Uterus (tissue), 4 donors: ENCODE data around the gene RTP2. TPM values are rescaled to one million over a fixed set of nuclear protein-coding genes. Genes with fewer than 3 reads are reported as not detected.

Experiments used
- DNase-seq, 2 donors: peaks; one replicate each; pipeline ENCODE4 v3.0.0-alpha.2; 2019 to 2020
- H3K27ac ChIP-seq, 2 donors: fragments of 200-600 bp; sonication (generic); 1 replicate in 1 of 2; 2 replicates in 1 of 2; pipeline ENCODE4 v1.5.1; 2016 to 2018
- H3K27me3 ChIP-seq, 2 donors: fragments of 200-600 bp; sonication (generic); one replicate each; pipeline ENCODE4 v1.5.1; 2018 to 2019; ENCODE audit warnings: control low read depth in 1 of 2
- H3K36me3 ChIP-seq, 2 donors: fragments of 200-600 bp; sonication (generic); one replicate each; pipeline ENCODE4 v1.5.1; 2019; ENCODE audit warnings: control low read depth in 1 of 2
- H3K4me1 ChIP-seq, 2 donors: fragments of 200-600 bp; sonication (generic); one replicate each; pipeline ENCODE4 v1.5.1; 2018 to 2019; ENCODE audit warnings: control low read depth in 1 of 2
- H3K4me3 ChIP-seq, 2 donors: fragments of 200-600 bp; sonication (generic); 1 replicate in 1 of 2; 2 replicates in 1 of 2; pipeline ENCODE4 v1.5.1; 2018 to 2019; ENCODE audit warnings: mild to moderate bottlenecking in 1 of 2
- H3K9me3 ChIP-seq, 2 donors: fragments of 200-600 bp; sonication (generic); one replicate each; pipeline ENCODE4 v1.5.1; 2019; ENCODE audit warnings: control low read depth in 1 of 2
- POLR2A ChIP-seq, 2 donors: fragments of 450-650 bp; IDR thresholded peaks; one replicate each; pipeline ENCODE4 v1.6.1; 2016; ENCODE audit warnings: antibody characterized with exemption in 2 of 2, mild to moderate bottlenecking in 1 of 2, moderate library complexity in 1 of 2
- intact Hi-C: fragments of 100-400 bp; cut with DNase I; formaldehyde crosslinking; loops from one replicate; pipeline ENCODE4 v1.15.1; 2023; ENCODE audit warnings: low total_unique reads
- total RNA-seq, 4 donors: library from RNA; depleted of rRNA in 3 of 4; stranded (reverse); fragments of >200 nt in 3 of 4; gene quantifications; one replicate each; pipeline versions ENCODE4 v1.1.0 to v1.2.4, GENCODE V29; 2014 to 2023
- TF ChIP-seq, protein P1 (sequence below), 4 experiments: fragments of 200-600 bp in 2 of 4; fragments of 450-650 bp in 2 of 4; sonication (generic) in 2 of 4; IDR thresholded peaks; one replicate each; pipeline ENCODE4 v1.5.1; 2016 to 2019; ENCODE audit warnings: antibody characterized with exemption in 4 of 4, mild to moderate bottlenecking in 2 of 4, moderate library complexity in 1 of 4
- donor health status: DM: yes; HTN: yes; CAD: no.

RTP2 gene
- total RNA-seq, 4 donors from 2014 or later: not detected

DNA sequence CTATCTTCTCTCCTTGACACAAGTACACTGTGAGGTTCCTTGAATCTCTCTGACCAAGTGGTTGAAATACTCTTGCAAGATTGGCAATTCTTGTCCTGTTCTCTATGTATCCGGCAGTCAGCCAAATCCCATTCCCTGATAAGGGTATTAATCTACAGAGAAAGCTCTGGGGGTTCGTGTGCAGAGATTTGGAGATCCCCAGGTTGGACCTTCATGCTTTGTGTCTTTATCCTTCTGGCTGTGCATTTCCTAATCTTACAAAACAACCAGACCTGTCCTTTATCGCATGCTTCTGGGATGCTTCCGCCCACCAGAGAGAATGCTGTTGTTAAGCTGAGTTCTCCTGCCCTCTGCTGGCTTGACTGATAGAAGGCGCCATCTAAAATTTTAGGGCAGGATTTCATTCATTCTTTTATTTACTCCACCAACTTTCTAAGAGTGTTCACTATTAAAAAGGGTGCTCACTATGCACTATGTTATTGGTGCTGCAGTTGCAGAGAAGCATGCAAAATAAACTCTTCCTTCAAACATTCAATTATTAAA is 23.6 kb downstream of the RTP2 start:
- Histone ChIP-seq H3K4me3 (no peak overlapping the region), H3K27ac (no peak overlapping the region), H3K4me1 (no peaks in the 10 kb centered on the region), H3K36me3 (no peaks in the 10 kb centered on the region), H3K9me3 (no peaks in the 10 kb centered on the region), H3K27me3 (no peaks in the 10 kb centered on the region)
- no peak for TF ChIP-seq POLR2A (IDR thresholded peaks at IDR 0.05)
- TF ChIP-seq, protein P1, sequence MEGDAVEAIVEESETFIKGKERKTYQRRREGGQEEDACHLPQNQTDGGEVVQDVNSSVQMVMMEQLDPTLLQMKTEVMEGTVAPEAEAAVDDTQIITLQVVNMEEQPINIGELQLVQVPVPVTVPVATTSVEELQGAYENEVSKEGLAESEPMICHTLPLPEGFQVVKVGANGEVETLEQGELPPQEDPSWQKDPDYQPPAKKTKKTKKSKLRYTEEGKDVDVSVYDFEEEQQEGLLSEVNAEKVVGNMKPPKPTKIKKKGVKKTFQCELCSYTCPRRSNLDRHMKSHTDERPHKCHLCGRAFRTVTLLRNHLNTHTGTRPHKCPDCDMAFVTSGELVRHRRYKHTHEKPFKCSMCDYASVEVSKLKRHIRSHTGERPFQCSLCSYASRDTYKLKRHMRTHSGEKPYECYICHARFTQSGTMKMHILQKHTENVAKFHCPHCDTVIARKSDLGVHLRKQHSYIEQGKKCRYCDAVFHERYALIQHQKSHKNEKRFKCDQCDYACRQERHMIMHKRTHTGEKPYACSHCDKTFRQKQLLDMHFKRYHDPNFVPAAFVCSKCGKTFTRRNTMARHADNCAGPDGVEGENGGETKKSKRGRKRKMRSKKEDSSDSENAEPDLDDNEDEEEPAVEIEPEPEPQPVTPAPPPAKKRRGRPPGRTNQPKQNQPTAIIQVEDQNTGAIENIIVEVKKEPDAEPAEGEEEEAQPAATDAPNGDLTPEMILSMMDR (IDR thresholded peaks at IDR 0.05): peak; percentile 32 to 58 (median 54)
- intact Hi-C loops: loop anchor here (10.0 kb wide), 2 partner anchors 354 to 454 kb away; no protein-coding TSS in a partner anchor
- peak in 1 of 2 donors; percentile 39 for DNase-seq

DNA sequence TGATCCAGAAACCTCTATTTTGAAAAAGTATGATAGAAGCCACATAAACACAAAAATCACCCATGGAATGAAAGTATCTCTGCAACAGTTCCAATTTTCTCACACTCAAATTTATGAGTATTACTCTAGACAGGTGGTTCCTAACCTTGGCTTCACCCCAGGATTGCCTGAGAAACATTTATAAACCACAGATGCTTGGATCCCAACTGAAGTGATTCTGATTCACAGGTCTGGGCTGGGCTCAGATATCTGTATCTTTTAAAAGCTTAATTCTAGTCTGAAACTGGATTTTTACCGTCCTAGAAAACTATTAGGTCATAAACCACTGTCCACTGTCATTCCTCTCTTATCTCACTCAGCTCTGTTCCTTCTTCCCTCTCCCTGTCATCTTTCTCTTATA is 24.8 kb downstream of the RTP2 start:
- no peak for DNase-seq
- intact Hi-C loops: loop anchor here (10.0 kb wide), 2 partner anchors 353 to 453 kb away; no protein-coding TSS in a partner anchor

DNA sequence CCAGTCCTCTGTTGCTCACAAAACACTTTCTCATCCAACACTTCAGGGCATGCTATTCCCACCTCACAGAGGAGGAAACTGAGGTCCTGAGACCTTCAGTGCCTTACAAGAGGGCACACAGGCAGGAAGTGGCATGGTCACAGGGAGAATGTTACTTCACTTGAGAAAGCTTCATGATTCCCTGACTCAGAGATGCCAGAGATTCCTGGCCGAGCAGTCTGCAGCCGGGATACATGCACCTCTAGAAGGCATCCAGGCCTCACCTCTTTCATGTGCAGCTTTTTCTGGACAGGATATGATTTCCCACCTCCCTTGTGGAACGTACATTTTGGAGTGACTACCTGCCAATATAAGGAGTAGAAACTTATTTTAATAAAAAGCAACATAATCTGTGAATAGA is 29.3 kb downstream of the RTP2 start:
- Histone ChIP-seq H3K4me3 (no peak overlapping the region), H3K27me3 (no peaks in the 10 kb centered on the region), H3K4me1 (no peaks in the 10 kb centered on the region), H3K27ac (no peak overlapping the region), H3K36me3 (no peaks in the 10 kb centered on the region), H3K9me3 (no peaks in the 10 kb centered on the region)
- intact Hi-C loops: loop anchor here (10.0 kb wide), 2 partner anchors 348 to 448 kb away; no protein-coding TSS in a partner anchor
- DNase-seq: no peak
- TF ChIP-seq, protein P1 (IDR thresholded peaks at IDR 0.05): no peak
- no peak for TF ChIP-seq POLR2A (IDR thresholded peaks at IDR 0.05)

More for the DNA sequence above, 24.8 kb downstream of the RTP2 start:
- H3K27me3 ChIP-seq: no peaks in the 10 kb centered on the region
- no peaks in the 10 kb centered on the region for H3K36me3 ChIP-seq
- no peaks in the 10 kb centered on the region for H3K4me1 ChIP-seq
- no peaks in the 10 kb centered on the region for H3K9me3 ChIP-seq
- H3K27ac ChIP-seq: no peak overlapping the region
- H3K4me3 ChIP-seq: no peak overlapping the region
- TF ChIP-seq POLR2A (IDR thresholded peaks at IDR 0.05): no peak

DNA sequence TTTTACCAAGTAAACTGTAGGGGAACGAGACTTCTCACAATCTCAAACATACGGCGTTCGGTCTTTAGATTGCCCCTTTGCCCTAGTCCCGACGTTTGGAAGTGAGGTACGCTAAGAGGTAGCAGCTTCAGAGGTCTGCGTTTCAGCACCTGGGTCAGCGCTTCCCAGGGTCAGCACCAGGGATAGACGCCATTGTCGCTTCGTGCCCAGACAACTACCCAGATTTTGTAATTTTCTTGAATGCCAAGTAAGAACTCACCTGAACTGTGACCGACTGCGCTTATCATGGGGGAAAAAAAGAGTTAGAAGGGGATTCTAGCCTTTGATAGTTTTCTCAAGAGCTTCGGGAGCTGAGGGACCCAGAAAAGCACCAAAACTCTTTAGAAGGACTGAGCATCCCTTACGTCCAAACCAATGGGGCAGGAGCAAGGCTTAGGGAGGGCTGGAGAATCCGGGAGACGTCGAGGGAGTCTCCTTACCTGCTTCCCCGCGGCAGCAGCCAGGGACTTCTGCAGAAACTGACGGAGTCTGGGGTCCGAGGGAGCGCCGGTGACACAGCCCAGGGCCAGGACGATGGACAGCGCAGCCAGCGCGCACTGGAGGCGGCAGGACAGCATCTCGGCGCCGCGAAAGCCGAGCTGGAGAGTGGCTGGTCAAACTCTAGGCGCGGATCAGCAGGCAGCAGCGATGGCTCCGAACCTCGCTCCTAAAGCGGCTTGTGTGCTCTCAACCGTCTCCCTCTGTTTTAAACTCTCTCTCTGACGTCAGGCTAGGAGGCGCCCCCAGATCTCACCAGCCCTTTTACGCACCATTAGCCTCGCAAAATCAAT is 32.5 kb downstream of the RTP2 start, which contains the start of gene SST:
SST (minus strand) TSS at position 720 of the 830 bp plus-strand sequence; CDS start at position 617, 103 bp downstream.
- intact Hi-C loops: loop anchor here (10.0 kb wide), 2 partner anchors 345 to 445 kb away; no protein-coding TSS in a partner anchor
- peak in 1 of 2 donors; percentile 21 for DNase-seq
- TF ChIP-seq, protein P1 (IDR thresholded peaks at IDR 0.05): no peak
- TF ChIP-seq POLR2A (IDR thresholded peaks at IDR 0.05): no peak
- H3K9me3 ChIP-seq: no peaks in the 10 kb centered on the region
- H3K27me3 ChIP-seq: no peaks in the 10 kb centered on the region
- no peak within 1 kb of the TSS for H3K27ac ChIP-seq
- H3K4me1 ChIP-seq: no peaks in the 10 kb centered on the region
- no peak within 1 kb of the TSS for H3K4me3 ChIP-seq
- no peaks in the 10 kb centered on the region for H3K36me3 ChIP-seq

DNA sequence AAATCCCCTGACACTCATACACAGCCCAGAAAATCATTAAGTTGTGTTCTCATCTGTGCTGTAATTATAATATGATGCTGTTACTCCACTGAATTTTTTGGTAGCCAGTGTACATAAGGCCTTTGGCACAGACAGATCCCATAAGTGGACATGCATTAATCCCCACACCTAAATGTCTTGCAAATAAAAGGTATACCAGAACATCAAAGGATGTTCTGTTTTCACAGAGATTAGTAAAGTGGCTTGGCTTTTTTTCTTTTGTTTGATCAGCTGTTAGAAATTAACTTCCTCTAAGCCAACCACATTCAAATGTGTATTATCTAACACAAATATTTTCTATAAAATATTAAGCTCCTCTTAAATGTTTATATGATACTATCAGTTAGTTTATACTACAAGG is 34.8 kb downstream of the RTP2 start:
- H3K27me3 ChIP-seq: no peaks in the 10 kb centered on the region
- intact Hi-C loops: no loop called here

More for the DNA sequence above, 34.8 kb downstream of the RTP2 start:
- TF ChIP-seq, protein P1 (IDR thresholded peaks at IDR 0.05): no peak
- TF ChIP-seq POLR2A (IDR thresholded peaks at IDR 0.05): no peak
- DNase-seq: no peak
- no peaks in the 10 kb centered on the region for H3K9me3 ChIP-seq
- H3K36me3 ChIP-seq: no peaks in the 10 kb centered on the region
- no peak overlapping the region for H3K27ac ChIP-seq
- H3K4me1 ChIP-seq: no peaks in the 10 kb centered on the region
- H3K4me3 ChIP-seq: no peak overlapping the region
